Measurements from ENCODE around the gene RAB28. TPM values are rescaled to one million over a fixed set of nuclear protein-coding genes. Genes with fewer than 3 reads are reported as not detected.

RAB28 gene
- total and polyA plus RNA-seq, 3 experiments from 2014 or later = 16.5 to 19.5 (median 17.3) TPM

DNA sequence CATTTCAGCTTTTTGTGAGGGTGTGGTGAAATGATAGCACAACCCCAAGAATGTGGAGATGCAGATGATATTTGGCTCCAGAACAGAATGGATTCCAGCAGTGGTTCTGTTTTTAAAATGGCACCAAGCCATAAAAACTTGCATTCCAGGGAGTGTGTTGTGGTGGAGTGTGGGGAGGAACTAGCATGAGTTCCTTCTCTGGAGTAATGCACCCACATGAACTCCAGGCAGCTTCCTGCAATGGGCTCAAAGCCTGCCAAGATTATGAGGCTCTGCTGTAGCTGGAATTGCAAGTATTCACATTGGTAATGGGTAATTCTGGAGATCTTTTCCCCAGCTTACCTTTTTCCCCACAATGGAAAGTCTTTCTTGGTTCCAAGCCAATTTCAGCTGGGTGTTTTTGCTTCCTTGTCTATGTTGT lies 161.4 kb downstream of the RAB28 start:
- peaks cover 4 to 53% (median 17%) of the 10 kb centered on the region in 3 donors for H3K36me3 Mint-ChIP-seq
- Histone ChIP-seq H3K27me3 (ENCODE audit: insufficient read depth, low read length, poor library complexity, severe bottlenecking) (no peaks in the 10 kb centered on the region), H3K9me3 (ENCODE audit: low read length) (no peaks in the 10 kb centered on the region), H3K4me3 (ENCODE audit: low read length) (no peak overlapping the region), H3K4me1 (ENCODE audit: insufficient read depth, low read length) (no peaks in the 10 kb centered on the region), H3K36me3 (ENCODE audit: insufficient read depth, low read length) (no peaks in the 10 kb centered on the region), H3K27ac (ENCODE audit: low read depth, low read length) (no peak overlapping the region)
- no peaks in the 10 kb centered on the region for H3K4me1 Mint-ChIP-seq
- peaks cover 0 to 2% of the 10 kb centered on the region in 2 donors for H3K27me3 Mint-ChIP-seq
- ChIA-PET POLR2A (no interaction called here), CTCF (no interaction called here)
- no peak overlapping the region for H3K4me3 Mint-ChIP-seq
- no peak for DNase-seq
- H3K27ac Mint-ChIP-seq = no peak overlapping the region
- H3K9me3 Mint-ChIP-seq = peaks cover 0 to 20% (median 12%) of the 10 kb centered on the region in 5 donors

Other genes with a start within 250 kb of the RAB28 start
- not detected for gene NKX3-2, start 60.2 kb upstream of the RAB28 start, total RNA-seq
- gene NKX3-2, start 60.2 kb upstream of the RAB28 start, polyA plus RNA-seq = not detected
- gene BOD1L1, start 143.4 kb upstream of the RAB28 start, total RNA-seq = 10 to 100 TPM; 35.1 to 37.1 TPM
- 6.4 TPM for gene BOD1L1, start 143.4 kb upstream of the RAB28 start, polyA plus RNA-seq